ENCODE measurements around the gene PTK6. TPM values are rescaled to one million over a fixed set of nuclear protein-coding genes. Genes with fewer than 3 reads are reported as not detected.

PTK6 gene
- total and polyA plus RNA-seq, 2 of the 13 experiments (the other 11 are each of a cell fraction or from before 2014, with no cell fraction given), result 0.08 TPM; not detected in 1

DNA sequence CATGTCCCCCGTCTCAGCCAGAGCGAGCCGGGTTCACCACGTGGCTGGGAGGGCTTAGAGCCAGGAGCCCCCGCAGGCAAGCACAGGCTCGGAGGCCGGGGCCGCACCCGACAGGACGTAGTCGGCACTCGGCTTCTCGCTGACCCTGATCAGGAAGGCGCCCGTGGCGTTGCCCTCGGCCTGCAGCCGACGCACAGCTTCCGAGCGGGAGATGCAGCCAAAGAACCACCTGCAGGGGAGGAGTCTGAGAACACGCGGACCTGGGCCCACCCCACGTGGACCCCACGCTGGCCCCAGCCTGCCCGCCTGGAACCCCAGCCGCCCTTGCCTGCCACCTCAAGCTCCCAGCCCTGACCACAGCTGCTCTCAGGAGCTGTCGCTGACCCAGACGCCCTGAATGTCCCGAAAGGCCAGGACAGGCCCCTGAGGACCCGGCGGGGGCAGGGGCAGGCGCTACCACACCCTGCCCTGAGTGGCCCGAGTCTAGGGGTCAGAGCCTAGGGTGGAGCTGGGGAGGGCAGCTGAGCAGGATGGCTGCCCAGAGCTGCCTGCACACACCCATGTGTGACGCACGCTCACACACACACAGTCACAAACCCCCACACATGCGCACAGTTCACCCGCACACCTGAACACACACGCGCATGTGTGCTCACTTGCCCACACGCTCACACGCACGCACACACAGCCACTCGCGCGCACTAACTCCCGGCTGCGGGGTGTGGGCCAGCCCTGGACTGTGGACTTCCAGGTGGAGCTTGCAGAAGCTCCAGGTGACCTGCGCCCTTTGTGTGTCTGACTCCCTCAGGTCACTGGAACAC lies 2.1 kb downstream of the PTK6 start (continued):
- TF ChIP-seq, protein P1, sequence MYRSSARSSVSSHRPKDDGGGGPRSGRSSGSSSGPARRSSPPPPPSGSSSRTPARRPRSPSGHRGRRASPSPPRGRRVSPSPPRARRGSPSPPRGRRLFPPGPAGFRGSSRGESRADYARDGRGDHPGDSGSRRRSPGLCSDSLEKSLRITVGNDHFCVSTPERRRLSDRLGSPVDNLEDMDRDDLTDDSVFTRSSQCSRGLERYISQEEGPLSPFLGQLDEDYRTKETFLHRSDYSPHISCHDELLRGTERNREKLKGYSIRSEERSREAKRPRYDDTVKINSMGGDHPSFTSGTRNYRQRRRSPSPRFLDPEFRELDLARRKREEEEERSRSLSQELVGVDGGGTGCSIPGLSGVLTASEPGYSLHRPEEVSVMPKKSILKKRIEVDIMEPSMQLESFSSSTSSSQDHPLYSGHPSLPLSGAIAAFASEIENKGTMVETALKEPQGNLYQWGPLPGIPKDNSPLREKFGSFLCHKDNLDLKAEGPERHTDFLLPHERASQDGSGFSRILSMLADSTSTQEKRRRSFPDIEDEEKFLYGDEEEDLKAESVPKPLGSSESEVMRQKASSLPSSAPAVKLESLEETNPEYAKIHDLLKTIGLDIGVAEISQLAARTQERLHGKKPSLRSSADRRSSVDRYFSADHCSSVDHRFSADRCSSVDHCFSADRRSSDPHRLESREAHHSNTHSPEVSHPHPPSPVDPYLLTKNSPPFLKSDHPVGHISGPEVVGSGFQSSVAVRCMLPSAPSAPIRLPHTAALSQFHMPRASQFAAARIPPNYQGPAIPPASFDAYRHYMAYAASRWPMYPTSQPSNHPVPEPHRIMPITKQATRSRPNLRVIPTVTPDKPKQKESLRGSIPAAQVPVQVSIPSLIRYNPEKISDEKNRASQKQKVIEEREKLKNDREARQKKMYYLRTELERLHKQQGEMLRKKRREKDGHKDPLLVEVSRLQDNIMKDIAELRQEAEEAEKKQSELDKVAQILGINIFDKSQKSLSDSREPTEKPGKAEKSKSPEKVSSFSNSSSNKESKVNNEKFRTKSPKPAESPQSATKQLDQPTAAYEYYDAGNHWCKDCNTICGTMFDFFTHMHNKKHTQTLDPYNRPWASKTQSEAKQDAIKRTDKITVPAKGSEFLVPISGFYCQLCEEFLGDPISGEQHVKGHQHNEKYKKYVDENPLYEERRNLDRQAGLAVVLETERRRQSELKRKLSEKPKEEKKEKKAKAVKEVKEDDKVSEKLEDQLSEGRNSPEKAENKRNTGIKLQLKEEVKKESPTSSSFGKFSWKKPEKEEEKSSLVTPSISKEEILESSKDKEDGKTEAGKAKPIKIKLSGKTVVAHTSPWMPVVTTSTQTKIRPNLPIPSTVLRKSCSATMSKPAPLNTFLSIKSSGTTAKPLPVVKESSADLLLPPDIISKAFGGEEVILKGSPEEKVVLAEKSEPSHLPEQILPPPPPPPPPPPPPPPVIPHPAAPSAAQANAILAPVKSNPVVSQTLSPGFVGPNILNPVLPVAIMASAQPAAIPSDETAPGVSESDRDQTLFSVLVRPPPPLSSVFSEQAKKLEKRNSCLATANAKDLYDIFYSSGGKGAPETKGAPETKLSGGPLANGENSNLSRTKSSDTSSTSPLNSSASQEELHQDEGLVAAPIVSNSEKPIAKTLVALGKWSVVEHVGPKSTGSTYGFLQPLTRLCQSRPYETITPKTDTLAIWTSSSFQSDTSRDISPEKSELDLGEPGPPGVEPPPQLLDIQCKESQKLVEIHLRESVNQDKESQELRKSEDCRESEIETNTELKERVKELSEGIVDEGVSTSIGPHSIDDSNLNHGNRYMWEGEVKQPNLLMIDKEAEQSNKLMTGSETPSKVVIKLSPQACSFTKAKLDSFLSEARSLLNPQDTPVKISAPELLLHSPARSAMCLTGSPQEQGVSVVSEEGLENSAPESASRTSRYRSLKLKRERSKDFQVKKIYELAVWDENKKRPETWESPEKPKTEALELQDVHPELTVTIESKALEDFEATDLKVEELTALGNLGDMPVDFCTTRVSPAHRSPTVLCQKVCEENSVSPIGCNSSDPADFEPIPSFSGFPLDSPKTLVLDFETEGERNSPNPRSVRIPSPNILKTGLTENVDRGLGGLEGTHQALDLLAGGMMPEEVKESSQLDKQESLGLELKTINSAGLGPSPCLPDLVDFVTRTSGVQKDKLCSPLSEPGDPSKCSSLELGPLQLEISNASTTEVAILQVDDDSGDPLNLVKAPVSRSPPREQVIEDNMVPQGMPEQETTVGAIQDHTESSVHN (CRISPR knock-in tag; IDR thresholded peaks at IDR 0.05), result 0 out of 2 replicates have a peak, but pooled peaks have one; percentile 45
- TF ChIP-seq PHB2 (IDR thresholded peaks at IDR 0.05; ENCODE audit: partially characterized antibody) (no peak), ZNF547 (CRISPR knock-in tag; IDR thresholded peaks at IDR 0.05) (peak; percentile 70), HDAC1 (CRISPR knock-in tag; IDR thresholded peaks at IDR 0.05) (peak; percentile 72), ZNF598 (CRISPR knock-in tag; IDR thresholded peaks at IDR 0.05; ENCODE audit: borderline replicate concordance) (peak; percentile 70; the same call in 1 of the 2 replicates), DMAP1 (CRISPR knock-in tag; IDR thresholded peaks at IDR 0.05) (0 out of 2 replicates have a peak, but pooled peaks have one; percentile 20), NKX3-1 (CRISPR knock-in tag; IDR thresholded peaks at IDR 0.05) (no peak), PAWR (CRISPR knock-in tag; IDR thresholded peaks at IDR 0.05; ENCODE audit: borderline replicate concordance) (no peak), POLR2A (IDR thresholded peaks at IDR 0.05; ENCODE audit: insufficient read depth in 1 of 2, low read depth in 2 of 2, low read length in 2 of 2) (no peak), MXD4 (CRISPR knock-in tag; IDR thresholded peaks at IDR 0.05) (0 out of 2 replicates have a peak, but pooled peaks have one; percentile 27), SIN3B (IDR thresholded peaks at IDR 0.05; ENCODE audit: low read length) (no peak), ZMYM4 (CRISPR knock-in tag; IDR thresholded peaks at IDR 0.05) (no peak), ZEB1 (IDR thresholded peaks at IDR 0.05; ENCODE audit: insufficient replicate concordance, low read depth) (peak; percentile 95), ZFP62 (CRISPR knock-in tag; IDR thresholded peaks at IDR 0.05) (no peak), ZBTB3 (CRISPR knock-in tag; IDR thresholded peaks at IDR 0.05; ENCODE audit: borderline replicate concordance, low read depth) (no peak), SETDB1 (CRISPR knock-in tag; IDR thresholded peaks at IDR 0.05; ENCODE audit: borderline replicate concordance) (no peak), KLF16 (CRISPR knock-in tag; IDR thresholded peaks at IDR 0.05) (0 out of 4 replicates have a peak, but pooled peaks of 1 of the 2 experiments have one; percentile 48), MTA3 (CRISPR knock-in tag; IDR thresholded peaks at IDR 0.05) (no peak)
- TF ChIP-seq, protein P2, sequence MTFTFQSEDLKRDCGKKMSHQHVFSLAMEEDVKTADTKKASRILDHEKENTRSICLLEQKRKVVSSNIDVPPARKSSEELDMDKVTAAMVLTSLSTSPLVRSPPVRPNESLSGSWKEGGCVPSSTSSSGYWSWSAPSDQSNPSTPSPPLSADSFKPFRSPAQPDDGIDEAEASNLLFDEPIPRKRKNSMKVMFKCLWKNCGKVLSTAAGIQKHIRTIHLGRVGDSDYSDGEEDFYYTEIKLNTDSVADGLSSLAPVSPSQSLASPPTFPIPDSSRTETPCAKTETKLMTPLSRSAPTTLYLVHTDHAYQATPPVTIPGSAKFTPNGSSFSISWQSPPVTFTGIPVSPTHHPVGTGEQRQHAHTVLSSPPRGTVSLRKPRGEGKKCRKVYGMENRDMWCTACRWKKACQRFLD (CRISPR knock-in tag; IDR thresholded peaks at IDR 0.05; ENCODE audit: borderline replicate concordance), result no peak
- TF ChIP-seq, protein P3, sequence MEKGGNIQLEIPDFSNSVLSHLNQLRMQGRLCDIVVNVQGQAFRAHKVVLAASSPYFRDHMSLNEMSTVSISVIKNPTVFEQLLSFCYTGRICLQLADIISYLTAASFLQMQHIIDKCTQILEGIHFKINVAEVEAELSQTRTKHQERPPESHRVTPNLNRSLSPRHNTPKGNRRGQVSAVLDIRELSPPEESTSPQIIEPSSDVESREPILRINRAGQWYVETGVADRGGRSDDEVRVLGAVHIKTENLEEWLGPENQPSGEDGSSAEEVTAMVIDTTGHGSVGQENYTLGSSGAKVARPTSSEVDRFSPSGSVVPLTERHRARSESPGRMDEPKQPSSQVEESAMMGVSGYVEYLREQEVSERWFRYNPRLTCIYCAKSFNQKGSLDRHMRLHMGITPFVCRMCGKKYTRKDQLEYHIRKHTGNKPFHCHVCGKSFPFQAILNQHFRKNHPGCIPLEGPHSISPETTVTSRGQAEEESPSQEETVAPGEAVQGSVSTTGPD (CRISPR knock-in tag; IDR thresholded peaks at IDR 0.05), result no peak

Measured in HepG2 (cell line).